Subcutaneous abdominal adipose tissue (tissue), 5 donors: ENCODE results near the gene TEAD2.
"Not testable (repeated sequence)": the region's sequence is repeated elsewhere in the genome, so short reads cannot be mapped to it uniquely, and the experiment has no call there.

Source experiments
- H3K27ac ChIP-seq: one replicate; pipeline ENCODE4 v1.7.0; 2013; ENCODE audit warnings: low read depth, mild to moderate bottlenecking, inconsistent platforms, low read length, moderate library complexity
- H3K27me3 ChIP-seq, 5 donors: one replicate each; pipeline ENCODE4 v1.7.0; 2013; ENCODE audit warnings: low read length in 5 of 5, inconsistent platforms in 1 of 5; ENCODE audit not compliant: control insufficient read depth in 5 of 5, insufficient read depth in 4 of 5
- H3K36me3 ChIP-seq, 5 donors: one replicate each; pipeline ENCODE4 v1.7.0; 2013; ENCODE audit warnings: low read length in 5 of 5; ENCODE audit not compliant: control insufficient read depth in 5 of 5, insufficient read depth in 5 of 5
- H3K4me1 ChIP-seq, 5 donors: one replicate each; pipeline ENCODE4 v1.7.0; 2013; ENCODE audit warnings: low read length in 5 of 5, mild to moderate bottlenecking in 3 of 5, moderate library complexity in 1 of 5; ENCODE audit not compliant: control insufficient read depth in 5 of 5, insufficient read depth in 5 of 5
- H3K4me3 ChIP-seq, 5 donors: one replicate each; pipeline ENCODE4 v1.7.0; 2013; ENCODE audit warnings: low read length in 5 of 5, low read depth in 1 of 5
- H3K9ac ChIP-seq, 5 donors: one replicate each; pipeline ENCODE4 v1.7.0; 2013; ENCODE audit warnings: low read length in 5 of 5, mild to moderate bottlenecking in 4 of 5, moderate library complexity in 3 of 5
- H3K9me3 ChIP-seq, 5 donors: one replicate each; pipeline ENCODE4 v1.7.0; 2013; ENCODE audit warnings: low read length in 5 of 5; ENCODE audit not compliant: control insufficient read depth in 5 of 5
- donor health status: healthy.
- donor health status: healthy.
- donor health status: healthy.
- donor health status: healthy.
- donor health status: healthy.

The TEAD2 gene

GRCh38 chr19:49383599-49383998 lies 21.4 kb upstream of the TEAD2 start:
- Histone ChIP-seq H3K27ac (no peak overlapping the region), H3K4me1 (peaks cover 0 to 2% (median 0%) of the 10 kb centered on the region in 5 donors), H3K36me3 (no peaks in the 10 kb centered on the region), H3K27me3 (peaks cover 0 to 3% (median 0%) of the 10 kb centered on the region in 5 donors), H3K9ac (no peak overlapping the region), H3K4me3 (no peak overlapping the region), H3K9me3 (peaks cover 4 to 9% (median 7%) of the 10 kb centered on the region in 5 donors)

- Histone ChIP-seq H3K36me3 (no peaks in the 10 kb centered on the region), H3K4me3 (no peak overlapping the region), H3K27me3 (no peaks in the 10 kb centered on the region), H3K9me3 (peaks cover 4 to 9% (median 7%) of the 10 kb centered on the region in 5 donors), H3K27ac (no peak overlapping the region), H3K9ac (no peak overlapping the region), H3K4me1 (no peaks in the 10 kb centered on the region)
Observed at GRCh38 chr19:49382639-49383038, 20.4 kb upstream of the TEAD2 start.

- Histone ChIP-seq H3K4me1 (no peaks in the 10 kb centered on the region), H3K36me3 (no peaks in the 10 kb centered on the region), H3K9me3 (peaks cover 4 to 9% (median 7%) of the 10 kb centered on the region in 5 donors)
Observed at GRCh38 chr19:49380391-49380790, 18.2 kb upstream of the TEAD2 start.

GRCh38 chr19:49378512-49378911 lies 16.3 kb upstream of the TEAD2 start:
- Histone ChIP-seq H3K36me3 (no peaks in the 10 kb centered on the region), H3K4me1 (no peaks in the 10 kb centered on the region), H3K4me3 (no peak overlapping the region), H3K9ac (no peak overlapping the region), H3K9me3 (peaks cover 4 to 9% (median 7%) of the 10 kb centered on the region in 5 donors), H3K27me3 (peaks cover 0 to 6% (median 2%) of the 10 kb centered on the region in 5 donors), H3K27ac (no peak overlapping the region)

More at GRCh38 chr19:49380391-49380790, 18.2 kb upstream of the TEAD2 start:
- Histone ChIP-seq H3K27ac (no peak overlapping the region), H3K27me3 (peaks cover 0 to 6% (median 2%) of the 10 kb centered on the region in 5 donors), H3K9ac (no peak overlapping the region), H3K4me3 (no peak overlapping the region)

DNA sequence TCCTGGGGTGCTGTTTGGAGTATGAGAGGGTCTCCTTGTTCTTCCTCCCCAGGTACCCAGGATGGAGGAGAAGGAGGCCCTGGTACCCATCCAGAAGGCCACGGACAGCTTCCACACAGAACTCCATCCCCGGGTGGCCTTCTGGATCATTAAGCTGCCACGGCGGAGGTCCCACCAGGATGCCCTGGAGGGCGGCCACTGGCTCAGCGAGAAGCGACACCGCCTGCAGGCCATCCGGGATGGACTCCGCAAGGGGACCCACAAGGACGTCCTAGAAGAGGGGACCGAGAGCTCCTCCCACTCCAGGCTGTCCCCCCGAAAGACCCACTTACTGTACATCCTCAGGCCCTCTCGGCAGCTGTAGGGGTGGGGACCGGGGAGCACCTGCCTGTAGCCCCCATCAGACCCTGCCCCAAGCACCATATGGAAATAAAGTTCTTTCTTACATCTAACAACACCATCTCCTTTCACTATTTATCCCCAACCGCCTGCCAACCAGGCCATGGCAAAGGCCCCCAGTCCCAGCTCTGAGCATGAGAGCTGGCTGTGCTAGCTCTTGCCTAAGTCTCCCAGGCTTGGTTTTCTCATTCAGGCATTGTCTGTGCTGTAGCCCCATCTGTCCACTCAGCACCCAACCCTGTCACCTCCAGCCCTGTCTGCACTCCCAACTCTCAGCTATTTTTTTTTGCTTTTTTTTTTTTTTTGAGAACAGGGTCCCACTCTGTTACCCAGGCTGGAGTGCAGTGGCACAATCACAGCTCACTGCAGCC lies 12.6 kb upstream of the TEAD2 start:
- Histone ChIP-seq H3K36me3 (no peaks in the 10 kb centered on the region), H3K4me3 (no peak overlapping the region), H3K27ac (no peak overlapping the region), H3K27me3 (peaks cover 0 to 6% (median 2%) of the 10 kb centered on the region in 5 donors), H3K4me1 (peaks cover 0 to 6% (median 0%) of the 10 kb centered on the region in 5 donors), H3K9ac (no peak overlapping the region), H3K9me3 (peaks cover 1 to 6% (median 5%) of the 10 kb centered on the region in 5 donors)

GRCh38 chr19:49373174-49373573 lies 11.0 kb upstream of the TEAD2 start:
- H3K4me1 ChIP-seq, H3K27me3 ChIP-seq, H3K27ac ChIP-seq, H3K36me3 ChIP-seq, H3K4me3 ChIP-seq, H3K9ac ChIP-seq: not testable (repeated sequence)
- H3K9me3 ChIP-seq = peaks cover 4 to 18% (median 16%) of the 10 kb centered on the region in 5 donors

GRCh38 chr19:49371184-49371583 lies 9.0 kb upstream of the TEAD2 start:
- H3K36me3 ChIP-seq = no peaks in the 10 kb centered on the region
- H3K4me1 ChIP-seq = peaks cover 0 to 6% (median 0%) of the 10 kb centered on the region in 5 donors
- no peak overlapping the region for H3K27ac ChIP-seq
- H3K9me3 ChIP-seq = peaks cover 4 to 18% (median 16%) of the 10 kb centered on the region in 5 donors
- H3K9ac ChIP-seq = no peak overlapping the region
- H3K4me3 ChIP-seq = no peak overlapping the region
- H3K27me3 ChIP-seq = peaks cover 0 to 5% (median 0%) of the 10 kb centered on the region in 5 donors

DNA sequence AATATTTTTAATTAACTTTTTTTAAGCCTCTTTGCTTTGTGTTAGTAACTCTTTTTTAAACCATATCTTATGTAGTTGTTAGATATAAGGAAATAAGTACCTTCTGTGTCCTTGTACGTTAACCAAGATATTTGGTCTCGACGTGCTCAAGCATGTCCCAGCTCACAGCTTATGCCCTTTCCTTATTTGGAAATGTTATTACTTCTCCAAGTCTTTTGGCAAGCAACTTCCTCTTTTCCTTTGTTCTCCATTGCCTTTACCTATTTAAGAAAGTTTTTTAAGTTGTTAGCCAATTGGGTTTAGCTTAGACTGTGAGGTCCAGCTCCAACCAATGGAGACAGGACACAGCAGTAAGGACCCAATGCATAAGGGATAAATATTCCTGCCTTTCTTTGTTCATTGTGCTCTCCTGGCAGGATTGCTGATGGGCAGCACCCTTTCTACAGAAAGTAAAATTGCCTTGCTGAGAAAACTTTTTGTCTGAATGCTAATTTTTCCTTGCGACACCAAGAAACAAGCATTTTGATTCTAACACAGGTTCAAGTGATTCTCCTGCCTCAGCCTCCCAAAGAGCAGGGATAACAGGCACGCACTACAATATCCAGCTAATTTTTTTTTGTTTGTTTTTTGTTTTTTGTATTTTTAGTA lies 6.6 kb upstream of the TEAD2 start:
- H3K36me3 ChIP-seq = no peaks in the 10 kb centered on the region
- H3K9me3 ChIP-seq = peaks cover 4 to 18% (median 16%) of the 10 kb centered on the region in 5 donors
- H3K4me3 ChIP-seq = no peak overlapping the region
- peaks cover under 1 to 6% (median 2%) of the 10 kb centered on the region in 5 donors for H3K4me1 ChIP-seq
- H3K9ac ChIP-seq = no peak overlapping the region
- no peaks in the 10 kb centered on the region for H3K27me3 ChIP-seq
- H3K27ac ChIP-seq = no peak overlapping the region

DNA sequence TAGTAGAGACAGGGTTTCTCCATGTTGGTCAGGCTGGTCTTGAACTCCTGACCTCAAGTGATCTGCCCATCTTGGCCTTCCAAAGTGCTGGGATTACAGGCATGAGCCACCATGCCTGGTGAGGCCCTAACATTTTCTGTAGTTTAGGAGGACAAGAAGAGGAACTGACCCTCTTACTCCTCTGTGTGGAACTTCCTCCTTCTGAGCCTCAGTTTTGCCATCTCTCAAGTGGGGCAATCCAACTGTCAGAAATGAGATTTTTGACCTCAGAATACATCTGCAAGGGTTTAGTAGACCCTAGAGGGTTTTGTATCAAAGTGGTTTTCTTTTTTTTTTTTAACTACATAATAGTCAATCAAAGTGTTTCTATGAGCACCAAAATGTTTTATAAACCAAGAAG lies 3.9 kb upstream of the TEAD2 start:
- Histone ChIP-seq H3K9me3 (peaks cover 4 to 18% (median 16%) of the 10 kb centered on the region in 5 donors), H3K27me3 (no peaks in the 10 kb centered on the region), H3K27ac (no peak overlapping the region), H3K4me3 (no peak overlapping the region), H3K36me3 (no peaks in the 10 kb centered on the region), H3K4me1 (peaks cover 6 to 28% (median 17%) of the 10 kb centered on the region in 5 donors), H3K9ac (no peak overlapping the region)
